ENCODE measurements around the gene SLC2A6. TPM values are rescaled to one million over a fixed set of nuclear protein-coding genes. Genes with fewer than 3 reads are reported as not detected.

Gene SLC2A6
- polyA plus RNA-seq, 1 of the 3 experiments (the other 2 are of a cell fraction) = 5.2 TPM

GRCh38 chr9:133515615-133516255 is 36.8 kb upstream of the SLC2A6 start:
- ChIA-PET CTCF (no interaction called here), POLR2A (interaction anchor here (1.2 to 3.4 kb wide), 5 partner anchors 8 to 120 kb away, joined by 3 to 37 read pairs (median 15); partner anchors contain the start of genes ADAMTSL2 and DBH)
- Histone ChIP-seq H3K9ac (no peak overlapping the region), H3K27ac (ENCODE audit: low read depth in 2 of 2, low read length in 1 of 2) (peak overlapping the region in 1 of 2 experiments; percentile 99; a peak in 2 of 4 replicates), H3K9me2 (no peaks in the 10 kb centered on the region), H3K4me1 (ENCODE audit: control insufficient read depth in 1 of 2, insufficient read depth in 2 of 2, low read depth in 1 of 2, low read length in 1 of 2) (peaks cover 0 to 69% of the 10 kb centered on the region in 2 experiments; a peak in 2 of 4 replicates), H3K36me3 (replicated peaks in 1 of 2; ENCODE audit: control insufficient read depth in 1 of 2, insufficient read depth in 2 of 2, low read length in 1 of 2) (no peaks in the 10 kb centered on the region), H4K20me1 (ENCODE audit: insufficient read depth) (no peaks in the 10 kb centered on the region), H3K4me2 (no peak overlapping the region), H3F3A (replicated peaks; ENCODE audit: insufficient read depth) (peaks cover 4% of the 10 kb centered on the region), H3K4me3 (ENCODE audit: low read depth in 2 of 2, low read length in 1 of 2) (no peak overlapping the region), H3K79me2 (ENCODE audit: insufficient read depth) (no peaks in the 10 kb centered on the region), H2AFZ (ENCODE audit: low read depth) (no peak overlapping the region), H3K27me3 (ENCODE audit: insufficient read depth) (no peaks in the 10 kb centered on the region), H3K9me3 (no peaks in the 10 kb centered on the region)
- 79% methylated on average over 14 of the region's 17 CpGs for WGBS (ENCODE audit: low lambda C conversion rate)
- TF ChIP-seq IRF3 (IDR thresholded peaks at IDR 0.05; ENCODE audit: low read depth, low read length) (no peak), USF1 (IDR thresholded peaks at IDR 0.05; ENCODE audit: borderline replicate concordance, low read depth) (no peak), MXI1 (IDR thresholded peaks at IDR 0.05; ENCODE audit: low read depth, low read length) (no peak), GABPA (IDR thresholded peaks at IDR 0.05; ENCODE audit: low read depth) (no peak), CHD2 (IDR thresholded peaks at IDR 0.05; ENCODE audit: low read length, partially characterized antibody) (no peak), TEAD4 (IDR thresholded peaks at IDR 0.05; ENCODE audit: borderline replicate concordance, insufficient read depth) (no peak), EP300 (IDR thresholded peaks at IDR 0.05; ENCODE audit: borderline replicate concordance in 1 of 2, low read depth in 1 of 2, low read length in 1 of 2) (no peak), EZH2phosphoT487 (IDR thresholded peaks at IDR 0.05; ENCODE audit: borderline replicate concordance, low read depth) (no peak), FOSL2 (IDR thresholded peaks at IDR 0.05; ENCODE audit: borderline replicate concordance, low read depth) (no peak), TAF1 (IDR thresholded peaks at IDR 0.05; ENCODE audit: borderline replicate concordance, low read depth, low read length) (no peak), FOXM1 (IDR thresholded peaks at IDR 0.05; ENCODE audit: low read depth) (no peak), RAD21 (IDR thresholded peaks at IDR 0.05; ENCODE audit: low read length) (no peak), JUND (IDR thresholded peaks at IDR 0.05) (no peak), SMC3 (IDR thresholded peaks at IDR 0.05; ENCODE audit: low read depth, low read length) (no peak), SIN3A (IDR thresholded peaks at IDR 0.05; ENCODE audit: borderline replicate concordance, low read depth, low read length) (no peak), NFIC (IDR thresholded peaks at IDR 0.05; ENCODE audit: borderline replicate concordance) (no peak), RXRA (IDR thresholded peaks at IDR 0.05; ENCODE audit: borderline replicate concordance, low read depth) (no peak), YY1 (IDR thresholded peaks at IDR 0.05; ENCODE audit: low read depth) (no peak), NRF1 (IDR thresholded peaks at IDR 0.05; ENCODE audit: low read depth, low read length) (no peak)
- no peak for DNase-seq

Measured in SK-N-SH (cell line).